Muscle of back (tissue), 10 donors: ENCODE results near the gene DHX34. TPM values are rescaled to one million over a fixed set of nuclear protein-coding genes. Genes with fewer than 3 reads are reported as not detected.

Experiments used
- polyA plus RNA-seq, 10 donors: library from polyadenylated mRNA; unstranded; fragments of 120-200 nt; gene quantifications; one replicate each; pipeline ENCODE4 v1.2.1, GENCODE V29; 2013; ENCODE audit not compliant: insufficient read length in 10 of 10

DHX34 gene
- polyA plus RNA-seq, 10 donors, result 8.1 to 12.5 (median 10.7) TPM

Other genes starting within 250 kb of the DHX34 start
- gene ZC3H4, start 235.5 kb upstream of the DHX34 start, polyA plus RNA-seq, result 10 to 100 TPM; 22.2 to 31.5 (median 25.2) TPM
- gene SAE1, start 218.5 kb upstream of the DHX34 start, polyA plus RNA-seq, result 100 to 1,000 TPM in 1 of 10 donors, 10 to 100 TPM in 9; 67.1 to 104 (median 83.3) TPM
- gene BBC3, start 118.1 kb upstream of the DHX34 start, polyA plus RNA-seq, result 1 to 10 TPM; 1.7 to 3.8 (median 2.4) TPM
- gene CCDC9, start 92.8 kb upstream of the DHX34 start, polyA plus RNA-seq, result 10 to 100 TPM; 15.3 to 22.4 (median 19.1) TPM
- gene INAFM1, start 74.4 kb upstream of the DHX34 start, polyA plus RNA-seq, result 10 to 100 TPM in 3 of 10 donors, 1 to 10 TPM in 7; 6.3 to 11.5 (median 8.8) TPM
- gene C5AR1, start 39.5 kb upstream of the DHX34 start, polyA plus RNA-seq, result 1 to 10 TPM; 1.5 to 3.5 (median 2.3) TPM
- under 1 TPM; 0.30 to 0.63 (median 0.42) TPM for gene C5AR2, start 17.1 kb upstream of the DHX34 start, polyA plus RNA-seq
- 10 to 100 TPM in 5 of 10 donors, 1 to 10 TPM in 5; 7.6 to 13.9 (median 10.9) TPM for gene MEIS3, start 70.2 kb downstream of the DHX34 start, polyA plus RNA-seq
- under 1 TPM; 0.05 to 0.45 (median 0.18) TPM for gene SLC8A2, start 122.6 kb downstream of the DHX34 start, polyA plus RNA-seq
- gene KPTN, start 134.9 kb downstream of the DHX34 start, polyA plus RNA-seq, result 10 to 100 TPM in 1 of 10 donors, 1 to 10 TPM in 9; 6.4 to 10.2 (median 7.9) TPM
- 100 to 1,000 TPM in 1 of 10 donors, 10 to 100 TPM in 9; 79.3 to 104 (median 83.2) TPM for gene NAPA, start 165.7 kb downstream of the DHX34 start, polyA plus RNA-seq
- gene ZNF541, start 223.8 kb downstream of the DHX34 start, polyA plus RNA-seq, result under 1 TPM in 8 of 10 donors, not detected in 2; 0.14 to 0.44 (median 0.20) TPM